Measurements from ENCODE around the gene NFAM1. TPM values are rescaled to one million over a fixed set of nuclear protein-coding genes. Genes with fewer than 3 reads are reported as not detected.

The NFAM1 gene
- total and polyA plus RNA-seq, 2 experiments from 2014 or later = 0.11 to 0.49 TPM

DNA sequence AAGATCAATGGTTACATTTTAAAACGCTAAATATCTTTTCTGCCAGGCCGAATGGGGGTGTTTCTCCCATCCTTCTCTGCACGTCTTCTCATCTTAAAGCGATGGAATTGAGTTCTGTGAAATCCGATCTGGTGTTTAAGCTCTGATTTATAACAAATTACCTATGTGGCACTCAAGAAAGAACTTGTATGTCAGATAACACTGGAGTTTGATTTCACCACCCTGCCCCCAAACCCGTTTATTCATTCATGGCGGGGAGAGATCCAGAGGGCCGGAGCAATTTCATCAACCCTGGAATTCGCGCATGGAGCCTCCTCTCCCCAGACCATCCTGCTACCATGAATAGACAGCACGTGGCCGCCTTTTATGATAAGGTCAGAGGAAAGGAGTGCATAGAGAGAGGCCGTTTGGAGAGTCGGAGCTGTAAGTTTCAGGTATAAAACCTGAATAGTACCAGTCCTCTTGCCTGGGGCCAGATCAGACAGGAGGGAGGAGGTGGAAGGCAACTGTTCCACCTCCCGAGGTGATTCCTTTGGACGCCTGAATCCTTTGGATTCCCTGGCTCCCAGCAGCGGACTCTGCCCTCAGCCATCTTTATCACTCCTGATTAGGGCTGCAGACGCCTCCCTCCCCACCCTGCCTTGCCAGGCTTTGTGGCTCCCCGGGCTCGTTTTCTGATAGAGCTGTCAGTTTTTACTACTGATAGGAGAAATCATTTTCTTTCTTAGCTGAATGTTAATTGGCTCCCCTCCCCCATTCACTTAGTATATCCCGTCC lies 27.3 kb upstream of the NFAM1 start (continued):
- no peak for TF ChIP-seq REST (IDR thresholded peaks at IDR 0.05; ENCODE audit: unreplicated experiment)

DNA sequence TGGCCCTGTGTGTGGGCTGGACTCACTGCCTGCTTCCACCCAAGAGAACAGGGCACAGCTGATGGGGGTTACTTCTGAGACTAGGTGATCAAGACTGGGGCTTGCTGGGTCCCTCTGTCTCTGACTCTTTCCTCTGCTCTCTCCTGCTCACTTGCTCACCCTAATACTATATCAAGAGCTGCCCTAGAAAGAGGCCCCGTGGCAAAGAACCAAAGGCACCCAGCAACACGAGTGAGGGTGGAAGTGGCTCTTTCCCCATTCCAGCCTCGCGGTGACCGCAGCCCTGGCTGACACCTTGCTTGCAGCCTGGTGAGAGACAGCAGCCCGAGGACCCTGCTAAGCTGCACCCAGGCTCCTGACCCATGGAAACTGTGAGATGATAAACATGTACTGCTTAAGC lies 20.7 kb upstream of the NFAM1 start:
- no peak overlapping the region for H3K27ac Mint-ChIP-seq
- no peak for ATAC-seq
- TF ChIP-seq STAT1 (IDR thresholded peaks at IDR 0.05; ENCODE audit: unreplicated experiment) (no peak), NANOG (IDR thresholded peaks at IDR 0.05; ENCODE audit: borderline replicate concordance) (no peak), CREB1 (CRISPR knock-in tag; IDR thresholded peaks at IDR 0.05; ENCODE audit: low read depth) (no peak), REST (IDR thresholded peaks at IDR 0.05; ENCODE audit: unreplicated experiment) (no peak), POLR2AphosphoS5 (IDR thresholded peaks at IDR 0.05; ENCODE audit: low read depth) (no peak), ZNF114 (CRISPR knock-in tag; IDR thresholded peaks at IDR 0.05) (no peak)
- TF ChIP-seq, protein P1, sequence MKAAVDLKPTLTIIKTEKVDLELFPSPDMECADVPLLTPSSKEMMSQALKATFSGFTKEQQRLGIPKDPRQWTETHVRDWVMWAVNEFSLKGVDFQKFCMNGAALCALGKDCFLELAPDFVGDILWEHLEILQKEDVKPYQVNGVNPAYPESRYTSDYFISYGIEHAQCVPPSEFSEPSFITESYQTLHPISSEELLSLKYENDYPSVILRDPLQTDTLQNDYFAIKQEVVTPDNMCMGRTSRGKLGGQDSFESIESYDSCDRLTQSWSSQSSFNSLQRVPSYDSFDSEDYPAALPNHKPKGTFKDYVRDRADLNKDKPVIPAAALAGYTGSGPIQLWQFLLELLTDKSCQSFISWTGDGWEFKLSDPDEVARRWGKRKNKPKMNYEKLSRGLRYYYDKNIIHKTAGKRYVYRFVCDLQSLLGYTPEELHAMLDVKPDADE (IDR thresholded peaks at IDR 0.05) = no peak
- TF ChIP-seq, protein P2, sequence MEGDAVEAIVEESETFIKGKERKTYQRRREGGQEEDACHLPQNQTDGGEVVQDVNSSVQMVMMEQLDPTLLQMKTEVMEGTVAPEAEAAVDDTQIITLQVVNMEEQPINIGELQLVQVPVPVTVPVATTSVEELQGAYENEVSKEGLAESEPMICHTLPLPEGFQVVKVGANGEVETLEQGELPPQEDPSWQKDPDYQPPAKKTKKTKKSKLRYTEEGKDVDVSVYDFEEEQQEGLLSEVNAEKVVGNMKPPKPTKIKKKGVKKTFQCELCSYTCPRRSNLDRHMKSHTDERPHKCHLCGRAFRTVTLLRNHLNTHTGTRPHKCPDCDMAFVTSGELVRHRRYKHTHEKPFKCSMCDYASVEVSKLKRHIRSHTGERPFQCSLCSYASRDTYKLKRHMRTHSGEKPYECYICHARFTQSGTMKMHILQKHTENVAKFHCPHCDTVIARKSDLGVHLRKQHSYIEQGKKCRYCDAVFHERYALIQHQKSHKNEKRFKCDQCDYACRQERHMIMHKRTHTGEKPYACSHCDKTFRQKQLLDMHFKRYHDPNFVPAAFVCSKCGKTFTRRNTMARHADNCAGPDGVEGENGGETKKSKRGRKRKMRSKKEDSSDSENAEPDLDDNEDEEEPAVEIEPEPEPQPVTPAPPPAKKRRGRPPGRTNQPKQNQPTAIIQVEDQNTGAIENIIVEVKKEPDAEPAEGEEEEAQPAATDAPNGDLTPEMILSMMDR (conservative IDR thresholded peaks at IDR 0.05; ENCODE audit: low read depth in 2 of 2) = no peak

More for the DNA sequence above, 20.7 kb upstream of the NFAM1 start:
- H3F3A ChIP-seq (replicated peaks; ENCODE audit: low read depth) = no peaks in the 10 kb centered on the region
- no peaks in the 10 kb centered on the region for H3K9me2 ChIP-seq (ENCODE audit: insufficient read depth)
- H3K4me1 ChIP-seq (ENCODE audit: insufficient read depth) = no peaks in the 10 kb centered on the region
- no peaks in the 10 kb centered on the region for H3K79me2 ChIP-seq (replicated peaks; ENCODE audit: insufficient read depth)
- DNase-seq (ENCODE audit: low spot score) = no peak
- H2AFZ ChIP-seq = no peak overlapping the region
- H3K4me3 ChIP-seq = no peak overlapping the region
- H3K27me3 ChIP-seq (ENCODE audit: insufficient read depth) = no peaks in the 10 kb centered on the region
- Mint-ChIP-seq H3K36me3 (ENCODE audit: low read depth) (no peaks in the 10 kb centered on the region), H3K27me3 (ENCODE audit: insufficient read depth, low read depth, poor library complexity) (peaks cover 6% of the 10 kb centered on the region), H3K9me3 (no peaks in the 10 kb centered on the region; the same call in 2 of the 3 replicates), H3K4me3 (no peak overlapping the region), H3K4me1 (no peaks in the 10 kb centered on the region)
- no peaks in the 10 kb centered on the region for H3K36me3 ChIP-seq (ENCODE audit: insufficient read depth)
- no peak overlapping the region for H3K4me2 ChIP-seq
- H3K27ac ChIP-seq (ENCODE audit: low read depth) = no peak overlapping the region
- no peaks in the 10 kb centered on the region for H4K20me1 ChIP-seq (replicated peaks; ENCODE audit: insufficient read depth)

Data from GM23338 (cell line).